Esophagus (tissue), 2 donors: ENCODE data around the gene BUB1. TPM values are rescaled to one million over a fixed set of nuclear protein-coding genes. Genes with fewer than 3 reads are reported as not detected.
"Not testable (repeated sequence)": the region's sequence is repeated elsewhere in the genome, so short reads cannot be mapped to it uniquely, and the experiment has no call there.

Experiments used
- H3K27ac ChIP-seq, 2 donors: one replicate each; pipeline ENCODE4 v1.5.1; 2013; ENCODE audit warnings: low read depth in 2 of 2, mild to moderate bottlenecking in 2 of 2, inconsistent platforms in 1 of 2, low read length in 1 of 2, moderate library complexity in 1 of 2
- H3K27me3 ChIP-seq, 2 donors: one replicate each; pipeline ENCODE4 v1.6.1; 2013; ENCODE audit warnings: low read length in 2 of 2, control low read depth in 1 of 2, mild to moderate bottlenecking in 1 of 2; ENCODE audit not compliant: insufficient read depth in 2 of 2, control insufficient read depth in 1 of 2
- H3K36me3 ChIP-seq, 2 donors: one replicate each; pipeline ENCODE4 v1.6.1; 2013; ENCODE audit warnings: low read length in 1 of 2; ENCODE audit not compliant: control insufficient read depth in 2 of 2, insufficient read depth in 2 of 2
- H3K4me1 ChIP-seq, 2 donors: one replicate each; pipeline ENCODE4 v1.6.1; 2013; ENCODE audit warnings: low read length in 1 of 2; ENCODE audit not compliant: control insufficient read depth in 2 of 2, insufficient read depth in 2 of 2
- H3K4me3 ChIP-seq, 2 donors: one replicate each; pipeline ENCODE4 v1.5.1; 2013; ENCODE audit warnings: low read length in 2 of 2, mild to moderate bottlenecking in 2 of 2, low read depth in 1 of 2, moderate library complexity in 1 of 2
- H3K9me3 ChIP-seq, 2 donors: one replicate each; pipeline ENCODE4 v1.6.1; 2013; ENCODE audit warnings: mild to moderate bottlenecking in 2 of 2, low read depth in 1 of 2, low read length in 1 of 2, moderate library complexity in 1 of 2; ENCODE audit not compliant: control insufficient read depth in 2 of 2, insufficient read depth in 1 of 2
- WGBS, 2 donors: extraction: QIAGEN DNeasy Blood & Tissue Kit; methylation state at CpG; one replicate each; pipeline ENCODE4 v1.1.7; 2013; 5-methylcytosine and 5-hydroxymethylcytosine counted together
- polyA plus RNA-seq, 2 donors: library from polyadenylated mRNA; stranded (reverse); fragments of 200-250 nt; gene quantifications; one replicate each; pipeline ENCODE4 v1.2.3, GENCODE V29; 2013
- donor health status: healthy with polysubstance abuse.
- donor health status: Bipolar disorder and iron deficiency.

The BUB1 gene
- polyA plus RNA-seq, 2 donors: 2.3 to 5.3 TPM

- WGBS, 2 donors: 99% methylated on average over 3 of the region's 3 CpGs
- Histone ChIP-seq H3K9me3 (no peaks in the 10 kb centered on the region), H3K27me3 (no peaks in the 10 kb centered on the region), H3K4me3 (no peak overlapping the region), H3K4me1 (no peaks in the 10 kb centered on the region), H3K27ac (no peak overlapping the region), H3K36me3 (no peaks in the 10 kb centered on the region)
These were observed 33.5 kb downstream of the BUB1 start for GRCh38 chr2:110644357-110644756.

DNA sequence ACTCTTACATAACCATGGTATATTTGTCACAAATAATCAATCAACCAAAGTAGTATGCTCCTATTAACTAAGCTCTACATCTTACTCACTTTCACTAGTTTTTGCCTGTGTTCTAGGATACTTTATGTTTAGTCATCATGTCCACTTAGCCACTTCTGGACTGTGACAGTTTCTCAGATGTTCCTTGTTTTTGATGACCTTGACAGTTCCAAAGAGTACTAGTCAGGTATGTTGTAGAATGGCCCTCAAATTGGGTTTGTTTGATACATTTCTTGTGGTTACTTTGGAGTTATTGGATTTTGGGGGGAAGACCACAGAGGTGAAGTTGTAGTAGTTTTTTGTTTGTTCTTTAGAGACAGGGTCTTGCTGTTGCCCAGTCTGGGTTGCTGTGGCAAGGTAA lies 35.5 kb downstream of the BUB1 start:
- Histone ChIP-seq H3K27me3 (no peaks in the 10 kb centered on the region), H3K4me3 (no peak overlapping the region), H3K36me3 (no peaks in the 10 kb centered on the region), H3K4me1 (no peaks in the 10 kb centered on the region), H3K9me3 (no peaks in the 10 kb centered on the region), H3K27ac (no peak overlapping the region)

DNA sequence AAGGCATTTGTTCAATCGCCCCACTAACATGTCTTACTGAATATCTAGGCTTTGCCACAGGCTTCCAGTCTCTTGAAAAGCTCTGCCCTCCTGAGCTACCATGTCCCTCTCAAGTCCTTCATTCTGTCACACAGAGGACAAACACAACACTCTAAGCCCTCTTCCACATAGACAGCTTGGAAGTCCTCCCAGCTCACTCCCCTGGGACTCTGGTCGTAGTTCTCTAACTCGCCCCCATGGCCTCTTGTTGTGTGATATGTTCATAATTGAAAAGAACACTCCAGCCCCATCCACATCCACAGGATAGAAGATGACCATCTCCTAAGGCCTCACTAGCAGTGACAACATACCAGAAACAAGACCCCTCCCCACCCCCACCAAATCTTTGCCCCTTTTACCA lies 37.9 kb downstream of the BUB1 start:
- H3K36me3 ChIP-seq: no peaks in the 10 kb centered on the region
- no peaks in the 10 kb centered on the region for H3K4me1 ChIP-seq
- no peaks in the 10 kb centered on the region for H3K9me3 ChIP-seq
- no peaks in the 10 kb centered on the region for H3K27me3 ChIP-seq
- WGBS, 2 donors: 94 to 96% methylated on average over 3 of the region's 3 CpGs
- H3K4me3 ChIP-seq: no peak overlapping the region
- H3K27ac ChIP-seq: no peak overlapping the region

DNA sequence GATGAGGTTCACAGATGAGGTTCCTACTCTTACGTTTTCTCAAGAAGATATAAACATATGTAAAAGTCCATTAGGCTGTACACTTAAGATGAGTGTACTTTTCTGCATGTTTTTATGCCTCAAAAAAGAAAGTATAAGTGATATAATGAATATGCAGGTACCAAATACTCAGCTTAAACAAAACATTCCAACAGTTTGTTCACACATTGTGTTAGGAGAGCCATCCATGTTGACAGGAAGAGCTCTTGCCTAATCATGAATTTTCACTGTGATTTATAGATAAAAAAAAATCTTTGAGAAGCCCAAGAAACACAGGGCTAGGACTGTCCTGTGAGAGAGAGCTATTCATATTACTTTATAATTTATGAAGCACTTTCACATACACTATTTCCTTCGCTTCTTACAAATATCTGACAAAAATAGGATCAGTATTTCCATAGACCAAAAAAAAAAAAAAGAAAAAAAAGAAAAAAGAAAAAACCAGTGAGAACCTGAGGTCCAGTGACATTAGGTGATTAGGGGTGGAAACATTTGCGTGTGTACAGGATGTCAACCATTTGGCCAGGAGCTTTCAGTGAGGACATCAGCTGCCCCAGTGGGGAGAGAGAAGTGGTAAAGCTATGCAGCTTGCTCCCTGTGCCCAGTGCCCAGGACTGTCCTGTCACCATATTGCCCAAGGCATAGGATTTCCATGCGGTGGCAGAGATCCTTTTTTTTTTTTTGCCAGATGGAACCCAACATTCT lies 38.7 kb downstream of the BUB1 start:
- H3K4me1 ChIP-seq: no peaks in the 10 kb centered on the region

GRCh38 chr2:110638004-110638403 lies 39.9 kb downstream of the BUB1 start:
- Histone ChIP-seq H3K4me3 (no peak overlapping the region), H3K9me3 (no peaks in the 10 kb centered on the region), H3K27me3 (no peaks in the 10 kb centered on the region), H3K4me1 (no peaks in the 10 kb centered on the region), H3K36me3 (no peaks in the 10 kb centered on the region), H3K27ac (no peak overlapping the region)
- 90% methylated on average over 1 of the region's 1 CpG for WGBS, 2 donors

More for the DNA sequence above, 38.7 kb downstream of the BUB1 start:
- 90 to 94% methylated on average over 4 of the region's 4 CpGs for WGBS, 2 donors
- Histone ChIP-seq H3K27ac (no peak overlapping the region), H3K9me3 (no peaks in the 10 kb centered on the region), H3K36me3 (no peaks in the 10 kb centered on the region), H3K27me3 (no peaks in the 10 kb centered on the region), H3K4me3 (no peak overlapping the region)

GRCh38 chr2:110637093-110637492 lies 40.8 kb downstream of the BUB1 start:
- H3K27ac ChIP-seq: no peak overlapping the region
- 72 to 78% methylated on average over 1 of the region's 1 CpG for WGBS, 2 donors
- no peaks in the 10 kb centered on the region for H3K4me1 ChIP-seq
- no peaks in the 10 kb centered on the region for H3K9me3 ChIP-seq
- H3K36me3 ChIP-seq: no peaks in the 10 kb centered on the region
- H3K27me3 ChIP-seq: no peaks in the 10 kb centered on the region
- no peak overlapping the region for H3K4me3 ChIP-seq

DNA sequence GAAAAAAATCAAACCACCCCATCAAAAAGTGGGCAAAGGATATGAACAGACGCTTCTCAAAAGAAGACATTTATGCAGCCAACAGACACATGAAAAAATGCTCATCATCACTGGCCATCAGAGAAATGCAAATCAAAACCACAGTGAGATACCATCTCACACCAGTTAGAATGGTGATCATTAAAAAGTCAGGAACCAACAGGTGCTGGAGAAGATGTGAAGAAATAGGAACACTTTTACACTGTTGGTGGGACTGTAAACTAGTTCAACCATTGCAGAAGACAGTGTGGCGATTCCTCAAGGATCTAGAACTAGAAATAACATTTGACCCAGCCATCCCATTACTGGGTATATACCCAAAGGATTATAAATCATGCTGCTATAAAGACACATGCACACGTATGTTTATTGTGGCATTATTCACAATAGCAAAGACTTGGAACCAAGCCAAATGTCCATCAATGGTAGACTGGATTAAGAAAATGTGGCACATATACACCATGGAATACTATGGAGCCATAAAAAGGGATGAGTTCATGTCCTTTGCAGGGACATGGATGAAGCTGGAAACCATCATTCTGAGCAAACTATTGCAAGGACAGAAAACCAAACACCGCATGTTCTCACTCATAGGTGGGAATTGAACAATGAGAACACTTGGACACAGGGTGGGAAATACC lies 41.8 kb downstream of the BUB1 start:
- H3K4me1 ChIP-seq, H3K36me3 ChIP-seq, H3K4me3 ChIP-seq, H3K27ac ChIP-seq, H3K27me3 ChIP-seq, H3K9me3 ChIP-seq: not testable (repeated sequence)
- WGBS, 2 donors: 95 to 99% methylated on average over 3 of the region's 4 CpGs

GRCh38 chr2:110627348-110627747 lies 50.5 kb downstream of the BUB1 start:
- H3K4me3 ChIP-seq, H3K27me3 ChIP-seq, H3K36me3 ChIP-seq, H3K27ac ChIP-seq, H3K9me3 ChIP-seq, H3K4me1 ChIP-seq: not testable (repeated sequence)
- WGBS, 2 donors: 96% methylated on average over 1 of the region's 1 CpG

DNA sequence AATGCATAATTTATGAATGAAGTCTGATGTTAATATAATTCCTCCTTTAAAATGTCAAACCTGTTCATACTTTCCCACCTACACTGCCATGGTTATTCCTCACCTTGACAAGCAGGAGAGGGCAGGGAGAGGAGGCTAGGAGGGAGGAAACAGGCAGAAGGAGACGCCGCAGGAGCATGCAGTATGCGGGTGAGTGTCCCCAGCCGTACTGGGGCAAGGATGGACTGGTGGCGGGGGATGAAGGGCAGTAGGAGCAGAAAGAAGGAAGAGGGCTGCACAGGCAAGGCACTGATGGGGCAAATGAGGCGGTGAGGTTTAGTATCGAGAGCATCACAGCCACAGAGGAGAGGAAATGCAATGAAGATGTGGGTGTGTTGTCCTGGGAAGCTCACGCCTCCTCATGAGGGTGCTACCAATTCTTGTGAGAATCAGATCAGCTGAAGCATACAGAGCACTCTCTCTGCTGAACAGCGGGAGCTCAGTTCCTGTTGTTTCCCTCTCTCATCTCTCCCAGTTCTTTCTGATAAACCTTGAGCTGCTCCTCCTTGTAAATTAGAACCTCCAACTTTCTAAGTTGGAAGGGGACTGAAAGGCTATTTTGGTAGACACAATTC lies 58.4 kb downstream of the BUB1 start:
- H3K36me3 ChIP-seq, H3K27ac ChIP-seq, H3K27me3 ChIP-seq, H3K4me3 ChIP-seq, H3K9me3 ChIP-seq, H3K4me1 ChIP-seq: not testable (repeated sequence)
- 57 to 81% methylated on average over 1 of the region's 9 CpGs for WGBS, 2 donors

GRCh38 chr2:110613927-110614326 lies 63.9 kb downstream of the BUB1 start:
- not testable (repeated sequence) for H3K27ac ChIP-seq, H3K9me3 ChIP-seq
- no CpG with 5 or more reads among the region's 1 CpG for WGBS, 2 donors

More at GRCh38 chr2:110613927-110614326, 63.9 kb downstream of the BUB1 start:
- H3K36me3 ChIP-seq, H3K4me1 ChIP-seq, H3K4me3 ChIP-seq, H3K27me3 ChIP-seq: not testable (repeated sequence)
